SIG-M5 (cell line): ENCODE measurements around the gene CHST7.
A peak's percentile ranks its signal among the peaks of the same experiment; 100 is the strongest.
"Not testable (repeated sequence)": the region's sequence is repeated elsewhere in the genome, so short reads cannot be mapped to it uniquely, and the experiment has no call there.

Source experiments
- DNase-seq: peaks from one replicate; lab custom pipeline; 2025; lab: John Stamatoyannopoulos, UW

CHST7 gene

GRCh38 chrX:46573331-46573891 lies at the start of gene CHST7:
Gene CHST7, plus strand, starts transcription at chrX:46573765. Its CDS starts 167 bp downstream, at chrX:46573932.
- no peak for DNase-seq

GRCh38 chrX:46528640-46529039 lies 44.9 kb upstream of the CHST7 start:
- not testable (repeated sequence) for DNase-seq

GRCh38 chrX:46529740-46530403 lies 43.7 kb upstream of the CHST7 start:
- DNase-seq, result not testable (repeated sequence)

- DNase-seq, result not testable (repeated sequence)
These were observed 43.1 kb upstream of the CHST7 start for GRCh38 chrX:46530404-46530908.

- DNase-seq, result no peak
These were observed 42.1 kb upstream of the CHST7 start for GRCh38 chrX:46531442-46531841.

- no peak for DNase-seq
These were observed 30.1 kb upstream of the CHST7 start for GRCh38 chrX:46543441-46543840.

GRCh38 chrX:46544527-46544926 lies 29.0 kb upstream of the CHST7 start:
- not testable (repeated sequence) for DNase-seq

- peak; percentile 42 for DNase-seq
These were observed 28.2 kb upstream of the CHST7 start, which contains the start of gene ZNF674 for GRCh38 chrX:46545111-46546005. Gene ZNF674, minus strand, starts transcription at chrX:46545421. Its CDS starts 3,334 bp downstream, at chrX:46542087.

GRCh38 chrX:46547857-46548256 lies 25.7 kb upstream of the CHST7 start:
- no peak for DNase-seq

- no peak for DNase-seq
These were observed 23.7 kb upstream of the CHST7 start for GRCh38 chrX:46549914-46550313.

GRCh38 chrX:46551494-46552128 lies 22.0 kb upstream of the CHST7 start:
- no peak for DNase-seq

GRCh38 chrX:46553935-46554334 lies 19.6 kb upstream of the CHST7 start:
- no peak for DNase-seq

GRCh38 chrX:46554942-46555341 lies 18.6 kb upstream of the CHST7 start:
- DNase-seq, result no peak

GRCh38 chrX:46559062-46559461 lies 14.5 kb upstream of the CHST7 start:
- DNase-seq, result no peak

- peak; percentile 61 for DNase-seq
These were observed 11.5 kb upstream of the CHST7 start for GRCh38 chrX:46561824-46562657.

- no peak for DNase-seq
These were observed 6.2 kb upstream of the CHST7 start for GRCh38 chrX:46567388-46567787.

- no peak for DNase-seq
These were observed 3.9 kb upstream of the CHST7 start for GRCh38 chrX:46569621-46570020.

GRCh38 chrX:46571423-46572339 lies 1.9 kb upstream of the CHST7 start:
- no peak for DNase-seq

- DNase-seq, result no peak
These were observed 1.1 kb upstream of the CHST7 start for GRCh38 chrX:46572340-46572936.
